CD14-positive monocyte (primary cell): ENCODE measurements around the gene PITPNC1. TPM values are rescaled to one million over a fixed set of nuclear protein-coding genes. Genes with fewer than 3 reads are reported as not detected.

Experiments used
- DNase-seq, 3 donors: peaks; one replicate each; pipeline ENCODE4 v3.0.0-alpha.2; 2011 to 2022
- H2AFZ ChIP-seq: 2 replicates; pipeline ENCODE4 v1.6.0; 2012; ENCODE audit warnings: mild to moderate bottlenecking, low read depth, low read length, inconsistent platforms; ENCODE audit not compliant: insufficient read depth, poor library complexity, severe bottlenecking
- H3K27ac ChIP-seq, 2 donors: 1 replicate in 1 of 2; 2 replicates in 1 of 2; pipeline ENCODE4 v1.5.1; 2012 to 2013; ENCODE audit warnings: low read length in 2 of 2, control low read depth in 1 of 2, inconsistent platforms in 1 of 2, low read depth in 1 of 2, mild to moderate bottlenecking in 1 of 2
- H3K27me3 ChIP-seq, 2 donors: one replicate each; pipeline versions ENCODE4 v1.6.0 to v1.6.1; 2011 to 2013; ENCODE audit warnings: low read length in 2 of 2; ENCODE audit not compliant: control insufficient read depth in 2 of 2, insufficient read depth in 2 of 2
- H3K36me3 ChIP-seq, 2 donors: replicated peaks in 1 of 2; 1 replicate in 1 of 2; 2 replicates in 1 of 2; pipeline versions ENCODE4 v1.5.1 to v1.6.1; 2012 to 2013; ENCODE audit warnings: low read length in 2 of 2, control low read depth in 1 of 2, inconsistent platforms in 1 of 2, mild to moderate bottlenecking in 1 of 2; ENCODE audit not compliant: insufficient read depth in 2 of 2, control insufficient read depth in 1 of 2
- H3K4me1 ChIP-seq, 2 donors: 1 replicate in 1 of 2; 2 replicates in 1 of 2; pipeline versions ENCODE4 v1.5.1 to v1.6.1; 2012 to 2013; ENCODE audit warnings: low read length in 2 of 2, control low read depth in 1 of 2, inconsistent platforms in 1 of 2, mild to moderate bottlenecking in 1 of 2, moderate library complexity in 1 of 2; ENCODE audit not compliant: insufficient read depth in 2 of 2, control insufficient read depth in 1 of 2
- H3K4me2 ChIP-seq: replicated peaks from 2 replicates; pipeline ENCODE3; 2012; ENCODE audit warnings: low read length, moderate library complexity, mild to moderate bottlenecking; ENCODE audit not compliant: poor library complexity, severe bottlenecking; ENCODE audit errors: extremely low read depth
- H3K4me3 ChIP-seq, 3 experiments: fragments of 200-600 bp in 1 of 3; sonication (generic) in 1 of 3; replicated peaks in 1 of 3; 1 replicate in 2 of 3; 2 replicates in 1 of 3; pipeline ENCODE4 v1.5.1; 2011 to 2013; ENCODE audit warnings: low read length in 3 of 3, mild to moderate bottlenecking in 3 of 3, control low read depth in 2 of 3, low read depth in 2 of 3, inconsistent platforms in 1 of 3, moderate library complexity in 1 of 3
- H3K79me2 ChIP-seq: 2 replicates; pipeline ENCODE4 v1.6.0; 2012; ENCODE audit warnings: mild to moderate bottlenecking, control low read depth, inconsistent platforms, low read length, moderate library complexity; ENCODE audit not compliant: insufficient read depth
- H3K9ac ChIP-seq: 2 replicates; pipeline ENCODE4 v1.6.0; 2017; ENCODE audit warnings: low read length, mild to moderate bottlenecking; ENCODE audit not compliant: insufficient read depth, poor library complexity, severe bottlenecking
- H3K9me3 ChIP-seq, 2 donors: replicated peaks in 1 of 2; 1 replicate in 1 of 2; 2 replicates in 1 of 2; pipeline versions ENCODE4 v1.5.1 to v1.6.1; 2012 to 2013; ENCODE audit warnings: low read length in 2 of 2, control low read depth in 1 of 2; ENCODE audit not compliant: control insufficient read depth in 1 of 2, insufficient read depth in 1 of 2
- H4K20me1 ChIP-seq: 2 replicates; pipeline ENCODE4 v1.6.0; 2012; ENCODE audit warnings: mild to moderate bottlenecking, low read length, control low read depth, moderate library complexity; ENCODE audit not compliant: insufficient read depth
- H3K27ac Mint-ChIP-seq, 7 donors: one replicate each; pipeline ENCODE4 v1.8.0; 2020; ENCODE audit warnings: mild to moderate bottlenecking in 7 of 7, mixed read lengths in 7 of 7, moderate library complexity in 6 of 7, inconsistent platforms in 2 of 7
- H3K27me3 Mint-ChIP-seq, 3 donors: one replicate each; pipeline ENCODE4 v1.8.0; 2021 to 2022; ENCODE audit warnings: low read depth in 3 of 3, mild to moderate bottlenecking in 3 of 3, mixed read lengths in 3 of 3, moderate library complexity in 3 of 3, inconsistent platforms in 1 of 3
- H3K36me3 Mint-ChIP-seq, 2 donors: one replicate each; pipeline ENCODE4 v1.8.0; 2020; ENCODE audit warnings: mixed read lengths in 2 of 2, inconsistent platforms in 1 of 2, mild to moderate bottlenecking in 1 of 2
- H3K4me1 Mint-ChIP-seq: one replicate; pipeline ENCODE4 v1.8.0; 2020; ENCODE audit warnings: mild to moderate bottlenecking, mixed read lengths
- H3K4me3 Mint-ChIP-seq, 2 donors: one replicate each; pipeline ENCODE4 v1.8.0; 2020; ENCODE audit warnings: mild to moderate bottlenecking in 2 of 2, mixed read lengths in 2 of 2, moderate library complexity in 1 of 2
- H3K9me3 Mint-ChIP-seq, 7 donors: one replicate each; pipeline ENCODE4 v1.8.0; 2020 to 2022; ENCODE audit warnings: mixed read lengths in 7 of 7, mild to moderate bottlenecking in 6 of 7, moderate library complexity in 6 of 7, inconsistent platforms in 2 of 7
- CTCF ChIP-seq: fragments of 200-600 bp; IDR thresholded peaks from one replicate; pipeline ENCODE4 v1.8.0; 2022; ENCODE audit warnings: antibody characterized with exemption, mild to moderate bottlenecking
- WGBS: methylation state at CpG from one replicate; pipeline ENCODE4 v1.1.5; 2013; ENCODE audit warnings: missing lambda C conversion rate; ENCODE audit not compliant: insufficient coverage; 5-methylcytosine and 5-hydroxymethylcytosine counted together
- intact Hi-C, 2 donors: fragments of 100-400 bp; cut with micrococcal nuclease; formaldehyde crosslinking; loops; one replicate each; pipeline versions ENCODE4 v1.15.0 to v1.15.1; 2023
- polyA plus RNA-seq, 3 donors: library from polyadenylated mRNA; depleted of rRNA in 1 of 3; unstranded in 2 of 3; stranded (reverse) in 1 of 3; fragments of 300-500 nt in 2 of 3; fragments of >200 nt in 1 of 3; fragmentation: Illumina TruSeq in 2 of 3; gene quantifications; 1 replicate in 2 of 3; 2 replicates in 1 of 3; pipeline ENCODE4 v1.2.3, GENCODE V29; 2012 to 2021

The PITPNC1 gene
- polyA plus RNA-seq, 3 donors: 18.5 to 31.0 (median 21.7) TPM

- Histone ChIP-seq H3K9ac (no peak overlapping the region), H3K27me3 (no peaks in the 10 kb centered on the region), H3K27ac (no peak overlapping the region), H3K79me2 (peaks cover 10% of the 10 kb centered on the region), H3K36me3 (no peaks in the 10 kb centered on the region), H3K4me2 (no peak overlapping the region), H4K20me1 (peaks cover 18% of the 10 kb centered on the region), H3K4me3 (no peak overlapping the region), H3K4me1 (peaks cover 24 to 25% of the 10 kb centered on the region in 2 donors), H2AFZ (no peak overlapping the region), H3K9me3 (no peaks in the 10 kb centered on the region)
- H3K9me3 Mint-ChIP-seq: peaks cover 0 to 5% (median 0%) of the 10 kb centered on the region in 7 donors
- intact Hi-C loops: loop anchor here (2.0 to 10.0 kb wide), 3 partner anchors 57 to 313 kb away; no protein-coding TSS in a partner anchor
- H3K27me3 Mint-ChIP-seq: peaks cover 0 to 14% (median 0%) of the 10 kb centered on the region in 3 donors
- H3K27ac Mint-ChIP-seq: no peak overlapping the region
- no peak for TF ChIP-seq CTCF
- DNase-seq: no peak
- WGBS: 52% methylated on average over 3 of the region's 6 CpGs
- H3K36me3 Mint-ChIP-seq: no peaks in the 10 kb centered on the region
- peak overlapping the region in 1 of 2 donors; percentile 26 for H3K4me3 Mint-ChIP-seq
- peaks cover 35% of the 10 kb centered on the region for H3K4me1 Mint-ChIP-seq
Observed at GRCh38 chr17:67375716-67376115, 1.4 kb upstream of the PITPNC1 start.

GRCh38 chr17:67376415-67376736 lies 705 bp upstream of the PITPNC1 start:
- peaks cover 0 to 14% (median 0%) of the 10 kb centered on the region in 3 donors for H3K27me3 Mint-ChIP-seq
- intact Hi-C loops: loop anchor here (2.0 to 10.0 kb wide), 3 partner anchors 56 to 312 kb away; no protein-coding TSS in a partner anchor
- H3K9ac ChIP-seq: peak overlapping the region; percentile 92

More at GRCh38 chr17:67376415-67376736, 705 bp upstream of the PITPNC1 start:
- H3K4me3 Mint-ChIP-seq: peak overlapping the region; percentile 90 to 93
- Histone ChIP-seq H3K27ac (peak overlapping the region; percentile 54 to 92), H2AFZ (peak overlapping the region; percentile 86), H3K27me3 (no peaks in the 10 kb centered on the region), H3K4me2 (peak overlapping the region; percentile 96), H3K4me3 (peak overlapping the region; percentile 50 to 99 (median 93)), H3K4me1 (peaks cover 24 to 25% of the 10 kb centered on the region in 2 donors), H3K36me3 (no peaks in the 10 kb centered on the region), H3K9me3 (no peaks in the 10 kb centered on the region), H4K20me1 (peaks cover 23% of the 10 kb centered on the region), H3K79me2 (peaks cover 10% of the 10 kb centered on the region)
- peaks cover 0 to 2% of the 10 kb centered on the region in 2 donors for H3K36me3 Mint-ChIP-seq
- DNase-seq: no peak
- 0% methylated on average over 2 of the region's 6 CpGs for WGBS
- H3K27ac Mint-ChIP-seq: peak overlapping the region in 5 of 7 donors; percentile 66 to 88 (median 84)
- TF ChIP-seq CTCF: no peak
- H3K9me3 Mint-ChIP-seq: peaks cover 0 to 5% (median 0%) of the 10 kb centered on the region in 7 donors
- peaks cover 35% of the 10 kb centered on the region for H3K4me1 Mint-ChIP-seq
